BJ (cell line): ENCODE data around the gene OR51B4. TPM values are rescaled to one million over a fixed set of nuclear protein-coding genes. Genes with fewer than 3 reads are reported as not detected.

Experiments
- CTCF ChIA-PET: fragments of 350-600 bp; formaldehyde crosslinking; extraction: SDS; loops from one replicate; lab custom pipeline; 2021; ENCODE audit warnings: antibody characterized with exemption, inconsistent platforms; lab: Yijun Ruan, JAX
- POLR2A ChIA-PET: fragments of 300-600 bp; sonication (Branson Sonifier 250); formaldehyde crosslinking; extraction: SDS; loops from one replicate; lab custom pipeline; 2021; ENCODE audit warnings: antibody characterized with exemption; lab: Charles Lee
- DNase-seq: peaks from one replicate; pipeline ENCODE4 v3.0.0-alpha.2; 2011; ENCODE audit warnings: low read depth
- H3K27me3 ChIP-seq: 2 replicates; pipeline ENCODE4 v1.6.0; 2011; ENCODE audit warnings: low read length; ENCODE audit not compliant: control insufficient read depth, insufficient read depth
- H3K36me3 ChIP-seq: 2 replicates; pipeline ENCODE4 v1.5.1; 2011; ENCODE audit warnings: low read length; ENCODE audit not compliant: control insufficient read depth, insufficient read depth
- H3K4me3 ChIP-seq: 2 replicates; pipeline ENCODE4 v1.5.1; 2011; ENCODE audit warnings: low read depth, mild to moderate bottlenecking, control low read depth, low read length
- CTCF ChIP-seq: IDR thresholded peaks from 2 replicates; pipeline ENCODE4 v1.5.1; 2011; ENCODE audit warnings: low read depth, mild to moderate bottlenecking, control low read depth, inconsistent platforms, low read length, moderate library complexity; ENCODE audit not compliant: insufficient read depth
- polyA plus RNA-seq: library from polyadenylated mRNA; depleted of rRNA; stranded (reverse); fragments of >200 nt; gene quantifications from 2 replicates; pipeline ENCODE4 v1.2.3, GENCODE V29; 2011

OR51B4 gene
- polyA plus RNA-seq, 1 experiment = not detected

GRCh38 chr11:5279471-5280090 lies 22.2 kb downstream of the OR51B4 start:
- no peak for DNase-seq
- Histone ChIP-seq H3K27me3 (no peaks in the 10 kb centered on the region), H3K4me3 (no peak overlapping the region), H3K36me3 (no peaks in the 10 kb centered on the region)
- TF ChIP-seq CTCF = no peak
- CTCF ChIA-PET = interaction anchor here (1.0 to 3.3 kb wide), 3 partner anchors 9 to 85 kb away, joined by 3 to 11 read pairs (median 5); no protein-coding TSS in a partner anchor
- POLR2A ChIA-PET = no interaction called here

GRCh38 chr11:5277807-5278382 lies 23.9 kb downstream of the OR51B4 start:
- ChIA-PET POLR2A (interaction anchor here (0.6 kb wide), 1 partner anchor 10 kb away, joined by 3 read pairs; no protein-coding TSS in a partner anchor), CTCF (interaction anchor here (1.2 to 3.3 kb wide), 3 partner anchors 11 to 17 kb away, joined by 3 to 11 read pairs (median 5); no protein-coding TSS in a partner anchor)
- H3K36me3 ChIP-seq = no peaks in the 10 kb centered on the region
- no peak for DNase-seq
- no peak overlapping the region for H3K4me3 ChIP-seq
- no peak for TF ChIP-seq CTCF
- no peaks in the 10 kb centered on the region for H3K27me3 ChIP-seq

GRCh38 chr11:5276697-5277096 lies 25.0 kb downstream of the OR51B4 start:
- CTCF ChIA-PET = interaction anchor here (0.6 kb wide), 1 partner anchor 1427 kb away, joined by 3 read pairs; no protein-coding TSS in a partner anchor

GRCh38 chr11:5275369-5276110 lies 26.2 kb downstream of the OR51B4 start:
- CTCF ChIA-PET = interaction anchor here (0.9 kb wide), 1 partner anchor 15 kb away, joined by 3 read pairs; no protein-coding TSS in a partner anchor
- no peak for TF ChIP-seq CTCF
- no peak for DNase-seq
- H3K4me3 ChIP-seq = no peak overlapping the region
- POLR2A ChIA-PET = no interaction called here
- no peaks in the 10 kb centered on the region for H3K27me3 ChIP-seq
- H3K36me3 ChIP-seq = no peaks in the 10 kb centered on the region

More at GRCh38 chr11:5276697-5277096, 25.0 kb downstream of the OR51B4 start:
- no peak for TF ChIP-seq CTCF
- Histone ChIP-seq H3K4me3 (no peak overlapping the region), H3K27me3 (no peaks in the 10 kb centered on the region), H3K36me3 (no peaks in the 10 kb centered on the region)
- DNase-seq = no peak
- POLR2A ChIA-PET = no interaction called here

GRCh38 chr11:5274395-5274794 lies 27.4 kb downstream of the OR51B4 start:
- ChIA-PET CTCF (no interaction called here), POLR2A (no interaction called here)
- no peaks in the 10 kb centered on the region for H3K27me3 ChIP-seq
- TF ChIP-seq CTCF = no peak
- no peak for DNase-seq
- no peaks in the 10 kb centered on the region for H3K36me3 ChIP-seq
- no peak overlapping the region for H3K4me3 ChIP-seq
